Measurements from ENCODE around the gene CKAP2L.
A peak's percentile ranks its signal among the peaks of the same experiment; 100 is the strongest.

CKAP2L gene

GRCh38 chr2:112791693-112792230, 27.4 kb upstream of the CKAP2L start:
- DNase-seq, result no peak

GRCh38 chr2:112791019-112791418, 26.6 kb upstream of the CKAP2L start:
- DNase-seq, result no peak

- no peak for DNase-seq
Measured at GRCh38 chr2:112790305-112790704, 25.9 kb upstream of the CKAP2L start.

GRCh38 chr2:112789186-112789585, 24.8 kb upstream of the CKAP2L start:
- no peak for DNase-seq

GRCh38 chr2:112788653-112789052, 24.2 kb upstream of the CKAP2L start:
- DNase-seq, result no peak

GRCh38 chr2:112787729-112788393, 23.5 kb upstream of the CKAP2L start:
- DNase-seq, result no peak

GRCh38 chr2:112787294-112787693, 22.9 kb upstream of the CKAP2L start:
- DNase-seq, result no peak

- no peak for DNase-seq
Measured at GRCh38 chr2:112784199-112785189, 20.1 kb upstream of the CKAP2L start, which contains the start of gene IL1A. Gene IL1A, minus strand, starts transcription at chr2:112784493. Its CDS starts 723 bp downstream, at chr2:112783770.

- no peak for DNase-seq
Measured at GRCh38 chr2:112783187-112783714, 18.8 kb upstream of the CKAP2L start.

GRCh38 chr2:112782234-112782799, 17.9 kb upstream of the CKAP2L start:
- no peak for DNase-seq

- DNase-seq, result no peak
Measured at GRCh38 chr2:112779598-112779997, 15.2 kb upstream of the CKAP2L start.

GRCh38 chr2:112777036-112777435, 12.6 kb upstream of the CKAP2L start:
- no peak for DNase-seq

- DNase-seq, result no peak
Measured at GRCh38 chr2:112776113-112776512, 11.7 kb upstream of the CKAP2L start.

GRCh38 chr2:112774536-112775285, 10.3 kb upstream of the CKAP2L start:
- no peak for DNase-seq

GRCh38 chr2:112773556-112773955, 9.1 kb upstream of the CKAP2L start:
- DNase-seq, result no peak

- DNase-seq, result no peak
Measured at GRCh38 chr2:112772911-112773475, 8.6 kb upstream of the CKAP2L start.

- DNase-seq, result no peak
Measured at GRCh38 chr2:112772322-112772721, 7.9 kb upstream of the CKAP2L start.

GRCh38 chr2:112768432-112768831, 4.0 kb upstream of the CKAP2L start:
- no peak for DNase-seq

GRCh38 chr2:112767693-112768330, 3.4 kb upstream of the CKAP2L start:
- DNase-seq, result peak; percentile 22

- no peak for DNase-seq
Measured at GRCh38 chr2:112765251-112765650, 842 bp upstream of the CKAP2L start.

- DNase-seq, result no peak
Measured at GRCh38 chr2:112762276-112762675, 2.1 kb downstream of the CKAP2L start.
